ENCODE data around the gene NLGN1.

DNA sequence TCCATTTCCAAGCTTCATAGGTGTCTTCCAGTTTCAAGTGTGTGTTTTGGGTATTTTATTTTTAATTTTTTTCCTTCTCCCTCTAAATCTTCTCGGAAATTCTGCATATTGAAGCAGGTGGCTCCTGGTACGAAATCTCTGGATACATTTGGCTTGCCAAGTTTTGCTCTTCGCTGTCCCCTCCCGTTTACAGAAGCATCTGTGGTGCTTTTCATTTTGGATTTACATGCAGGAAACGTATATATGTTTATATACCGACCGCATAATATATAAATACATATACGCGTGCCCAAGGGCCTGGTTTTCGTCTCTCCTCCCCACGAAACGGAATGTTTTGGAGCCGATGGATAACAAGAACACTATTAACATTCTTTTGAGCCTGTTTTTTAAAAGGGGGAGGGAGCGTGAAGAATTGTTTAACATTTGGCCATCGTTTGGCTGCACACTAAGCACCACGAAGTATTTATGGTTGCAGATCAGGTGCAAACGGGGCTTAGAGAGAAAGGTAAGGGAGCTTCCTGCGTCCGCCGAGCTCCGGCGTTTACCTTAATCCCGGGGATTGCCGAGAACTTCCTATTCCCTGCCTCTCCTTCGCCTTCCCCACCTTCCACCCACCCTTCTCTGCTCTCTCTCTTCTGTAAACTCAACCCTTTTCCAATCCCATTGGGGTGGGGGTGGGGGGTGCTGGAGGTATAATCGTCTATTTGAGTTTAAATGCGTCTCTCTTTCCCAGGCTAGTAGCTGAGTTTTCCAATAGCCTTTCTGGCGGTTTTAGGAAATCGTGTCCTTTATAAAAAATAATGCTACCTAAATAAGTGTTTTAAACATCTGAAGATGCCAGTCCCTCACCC is 1.1 kb upstream of the NLGN1 start:
- TF ChIP-seq KDM5A (IDR thresholded peaks at IDR 0.05; ENCODE audit: low read length), result no peak
- TF ChIP-seq, protein P1, sequence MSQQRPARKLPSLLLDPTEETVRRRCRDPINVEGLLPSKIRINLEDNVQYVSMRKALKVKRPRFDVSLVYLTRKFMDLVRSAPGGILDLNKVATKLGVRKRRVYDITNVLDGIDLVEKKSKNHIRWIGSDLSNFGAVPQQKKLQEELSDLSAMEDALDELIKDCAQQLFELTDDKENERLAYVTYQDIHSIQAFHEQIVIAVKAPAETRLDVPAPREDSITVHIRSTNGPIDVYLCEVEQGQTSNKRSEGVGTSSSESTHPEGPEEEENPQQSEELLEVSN (IDR thresholded peaks at IDR 0.05), result no peak
- TF ChIP-seq, protein P2, sequence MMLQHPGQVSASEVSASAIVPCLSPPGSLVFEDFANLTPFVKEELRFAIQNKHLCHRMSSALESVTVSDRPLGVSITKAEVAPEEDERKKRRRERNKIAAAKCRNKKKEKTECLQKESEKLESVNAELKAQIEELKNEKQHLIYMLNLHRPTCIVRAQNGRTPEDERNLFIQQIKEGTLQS (IDR thresholded peaks at IDR 0.05; ENCODE audit: insufficient read depth, low read depth, low read length), result no peak
- no peak for TF ChIP-seq CEBPB (IDR thresholded peaks at IDR 0.05; ENCODE audit: low read depth, low read length)
- TF ChIP-seq EP300 (IDR thresholded peaks at IDR 0.05; ENCODE audit: borderline replicate concordance in 1 of 2, low read depth in 2 of 2, low read length in 2 of 2), result no peak
- no peak for TF ChIP-seq NANOG (IDR thresholded peaks at IDR 0.05; ENCODE audit: insufficient read depth, low read depth, low read length, poor library complexity, severe bottlenecking)
- TF ChIP-seq, protein P3, sequence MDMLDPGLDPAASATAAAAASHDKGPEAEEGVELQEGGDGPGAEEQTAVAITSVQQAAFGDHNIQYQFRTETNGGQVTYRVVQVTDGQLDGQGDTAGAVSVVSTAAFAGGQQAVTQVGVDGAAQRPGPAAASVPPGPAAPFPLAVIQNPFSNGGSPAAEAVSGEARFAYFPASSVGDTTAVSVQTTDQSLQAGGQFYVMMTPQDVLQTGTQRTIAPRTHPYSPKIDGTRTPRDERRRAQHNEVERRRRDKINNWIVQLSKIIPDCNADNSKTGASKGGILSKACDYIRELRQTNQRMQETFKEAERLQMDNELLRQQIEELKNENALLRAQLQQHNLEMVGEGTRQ (IDR thresholded peaks at IDR 0.05; ENCODE audit: low read length), result no peak
- no peak for TF ChIP-seq GABPA (IDR thresholded peaks at IDR 0.05; ENCODE audit: borderline replicate concordance, insufficient read depth, low read length)
- TF ChIP-seq TAF1 (IDR thresholded peaks at IDR 0.05; ENCODE audit: low read depth, low read length), result no peak
- TF ChIP-seq SAP30 (IDR thresholded peaks at IDR 0.05; ENCODE audit: insufficient read depth, insufficient replicate concordance, low read length), result no peak
- TF ChIP-seq RFX5 (IDR thresholded peaks at IDR 0.05; ENCODE audit: borderline replicate concordance, low read depth, low read length), result no peak
- TF ChIP-seq BRCA1 (IDR thresholded peaks at IDR 0.05; ENCODE audit: low read depth, low read length), result no peak
- TF ChIP-seq CTCF (IDR thresholded peaks at IDR 0.05; ENCODE audit: control extremely low read depth in 1 of 3, insufficient read depth in 1 of 3, low read depth in 1 of 3, low read length in 3 of 3), result no peak
